NCI-H187 (cell line): ENCODE measurements around the gene PCDHGB6.
"Not testable (repeated sequence)": the region's sequence is repeated elsewhere in the genome, so short reads cannot be mapped to it uniquely, and the experiment has no call there.

Experiments used
- DNase-seq, 2 experiments: peaks; one replicate each; lab custom pipeline; 2025; lab: John Stamatoyannopoulos, UW

Gene PCDHGB6

GRCh38 chr5:141388661-141389060, 19.2 kb upstream of the PCDHGB6 start:
- no peak for DNase-seq

- DNase-seq, result no peak
Measured at GRCh38 chr5:141389153-141390042, 18.4 kb upstream of the PCDHGB6 start.

- DNase-seq, result no peak
Measured at GRCh38 chr5:141392429-141393198, 15.2 kb upstream of the PCDHGB6 start, which contains the start of gene PCDHGA8. TSS of gene PCDHGA8 (plus strand) at chr5:141392633. CDS start at chr5:141392814, 181 bp downstream.

GRCh38 chr5:141393267-141393666, 14.6 kb upstream of the PCDHGB6 start:
- DNase-seq, result no peak

GRCh38 chr5:141394401-141395187, 13.2 kb upstream of the PCDHGB6 start:
- DNase-seq, result not testable (repeated sequence)

GRCh38 chr5:141397756-141398551, 9.9 kb upstream of the PCDHGB6 start, which contains the start of gene PCDHGB5:
TSS of gene PCDHGB5 (plus strand) at chr5:141397947. CDS start at chr5:141398128, 181 bp downstream.
- DNase-seq, result peak in 1 of 2 experiments; percentile 19

- no peak for DNase-seq
Measured at GRCh38 chr5:141398608-141399007, 9.2 kb upstream of the PCDHGB6 start.

GRCh38 chr5:141399555-141400258, 8.1 kb upstream of the PCDHGB6 start:
- no peak for DNase-seq

GRCh38 chr5:141402553-141403243, 5.1 kb upstream of the PCDHGB6 start, which contains the start of gene PCDHGA9:
TSS of gene PCDHGA9 (plus strand) at chr5:141402778. CDS start at chr5:141402953, 175 bp downstream.
- no peak for DNase-seq

GRCh38 chr5:141403387-141403786, 4.4 kb upstream of the PCDHGB6 start:
- no peak for DNase-seq

- no peak for DNase-seq
Measured at GRCh38 chr5:141409598-141410306, 1.9 kb downstream of the PCDHGB6 start.

GRCh38 chr5:141411575-141411974, 3.8 kb downstream of the PCDHGB6 start:
- DNase-seq, result no peak

- no peak for DNase-seq
Measured at GRCh38 chr5:141412854-141413539, 5.2 kb downstream of the PCDHGB6 start, which contains the start of gene PCDHGA10. TSS of gene PCDHGA10 (plus strand) at chr5:141412987. CDS start at chr5:141413176, 189 bp downstream.

GRCh38 chr5:141413540-141414069, 5.8 kb downstream of the PCDHGB6 start:
- DNase-seq, result no peak

- not testable (repeated sequence) for DNase-seq
Measured at GRCh38 chr5:141414548-141415274, 6.9 kb downstream of the PCDHGB6 start.

GRCh38 chr5:141415275-141415618, 7.4 kb downstream of the PCDHGB6 start:
- DNase-seq, result not testable (repeated sequence)

- not testable (repeated sequence) for DNase-seq
Measured at GRCh38 chr5:141417494-141418172, 9.8 kb downstream of the PCDHGB6 start, which contains the start of gene PCDHGB7. TSS of gene PCDHGB7 (plus strand) at chr5:141417677. CDS start at chr5:141417860, 183 bp downstream.
